ENCODE measurements around the gene SYNPO2.

DNA sequence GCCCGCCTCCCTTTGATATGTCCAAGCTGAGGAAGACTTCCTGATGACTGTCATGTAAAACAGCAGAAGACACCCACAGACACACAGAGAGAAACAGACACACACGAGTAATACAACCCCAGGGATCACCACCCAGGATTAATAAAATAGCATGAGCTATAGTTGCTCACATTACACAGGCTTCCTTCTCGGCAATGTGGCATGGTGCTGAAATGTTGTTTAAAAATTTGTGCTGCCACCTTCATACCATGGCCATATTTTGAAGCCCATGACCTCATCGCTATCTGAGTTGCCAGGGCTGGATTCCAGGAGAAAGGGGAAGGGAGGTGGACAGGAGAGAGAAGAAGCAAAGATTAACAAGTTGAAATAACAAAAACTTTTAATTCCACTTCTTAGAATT, 111.7 kb downstream of the SYNPO2 start:
- TF ChIP-seq, protein P1, sequence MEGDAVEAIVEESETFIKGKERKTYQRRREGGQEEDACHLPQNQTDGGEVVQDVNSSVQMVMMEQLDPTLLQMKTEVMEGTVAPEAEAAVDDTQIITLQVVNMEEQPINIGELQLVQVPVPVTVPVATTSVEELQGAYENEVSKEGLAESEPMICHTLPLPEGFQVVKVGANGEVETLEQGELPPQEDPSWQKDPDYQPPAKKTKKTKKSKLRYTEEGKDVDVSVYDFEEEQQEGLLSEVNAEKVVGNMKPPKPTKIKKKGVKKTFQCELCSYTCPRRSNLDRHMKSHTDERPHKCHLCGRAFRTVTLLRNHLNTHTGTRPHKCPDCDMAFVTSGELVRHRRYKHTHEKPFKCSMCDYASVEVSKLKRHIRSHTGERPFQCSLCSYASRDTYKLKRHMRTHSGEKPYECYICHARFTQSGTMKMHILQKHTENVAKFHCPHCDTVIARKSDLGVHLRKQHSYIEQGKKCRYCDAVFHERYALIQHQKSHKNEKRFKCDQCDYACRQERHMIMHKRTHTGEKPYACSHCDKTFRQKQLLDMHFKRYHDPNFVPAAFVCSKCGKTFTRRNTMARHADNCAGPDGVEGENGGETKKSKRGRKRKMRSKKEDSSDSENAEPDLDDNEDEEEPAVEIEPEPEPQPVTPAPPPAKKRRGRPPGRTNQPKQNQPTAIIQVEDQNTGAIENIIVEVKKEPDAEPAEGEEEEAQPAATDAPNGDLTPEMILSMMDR (conservative IDR thresholded peaks at IDR 0.05 in 1 of 2, IDR thresholded peaks at IDR 0.05 in 1 of 2; ENCODE audit: extremely low read depth in 1 of 2, insufficient read depth in 1 of 2, low read depth in 1 of 2, low read length in 2 of 2) = no peak
- TF ChIP-seq EZH2 (IDR thresholded peaks at IDR 0.05; ENCODE audit: borderline replicate concordance, low read length) = no peak

Data from mammary epithelial cell (primary cell).